Spleen (tissue), 7 donors: ENCODE data around the gene RNF26.

ENCODE experiments used
- POLR2A ChIP-seq, 3 donors: fragments of 450-650 bp; IDR thresholded peaks; one replicate each; pipeline ENCODE4 v1.5.1; 2017; ENCODE audit warnings: antibody characterized with exemption in 3 of 3, mild to moderate bottlenecking in 1 of 3
- POLR2AphosphoS5 ChIP-seq, 3 donors: sonication (generic); formaldehyde crosslinking; IDR thresholded peaks; one replicate each; pipeline ENCODE4 v1.5.1; 2017; ENCODE audit warnings: antibody characterized with exemption in 3 of 3
- TF ChIP-seq, protein P1 (sequence below), 11 experiments: fragments of 200-600 bp in 7 of 11; fragments of 450-650 bp in 4 of 11; sonication (generic) in 4 of 11; IDR thresholded peaks in 8 of 11; conservative IDR thresholded peaks in 3 of 11; 1 replicate in 7 of 11; 2 replicates in 4 of 11; pipeline versions ENCODE4 v1.4.0 to v1.8.0; 2016 to 2021; ENCODE audit warnings: antibody characterized with exemption in 11 of 11, inconsistent platforms in 4 of 11, mild to moderate bottlenecking in 1 of 11
- donor health status: DM: no; HTN: no; CAD: no; lungs with moderate emphysema.
- donor health status: DM: no; HTN: no; CAD: no.
- donor health status: DM: no; HTN: no; CAD: no.

DNA sequence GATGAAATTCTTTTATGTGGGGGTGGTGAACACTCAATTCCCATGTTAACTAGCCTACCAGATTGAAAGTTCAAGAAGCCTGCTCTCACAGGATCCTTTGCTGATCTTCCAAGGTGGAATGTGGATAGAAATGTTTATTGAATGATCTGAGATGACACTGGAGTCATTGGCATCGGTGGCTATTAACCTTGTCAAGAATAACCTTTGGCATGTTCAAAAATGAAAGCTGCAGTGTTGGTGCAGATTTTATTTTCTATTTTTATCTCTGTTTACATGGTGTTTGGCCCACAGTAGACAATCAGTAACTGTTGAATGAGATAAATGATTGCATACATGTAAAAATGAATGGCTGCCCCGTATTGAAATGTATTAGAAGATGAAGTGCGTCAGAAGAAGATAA, 36.4 kb upstream of the RNF26 start:
- TF ChIP-seq, protein P1, sequence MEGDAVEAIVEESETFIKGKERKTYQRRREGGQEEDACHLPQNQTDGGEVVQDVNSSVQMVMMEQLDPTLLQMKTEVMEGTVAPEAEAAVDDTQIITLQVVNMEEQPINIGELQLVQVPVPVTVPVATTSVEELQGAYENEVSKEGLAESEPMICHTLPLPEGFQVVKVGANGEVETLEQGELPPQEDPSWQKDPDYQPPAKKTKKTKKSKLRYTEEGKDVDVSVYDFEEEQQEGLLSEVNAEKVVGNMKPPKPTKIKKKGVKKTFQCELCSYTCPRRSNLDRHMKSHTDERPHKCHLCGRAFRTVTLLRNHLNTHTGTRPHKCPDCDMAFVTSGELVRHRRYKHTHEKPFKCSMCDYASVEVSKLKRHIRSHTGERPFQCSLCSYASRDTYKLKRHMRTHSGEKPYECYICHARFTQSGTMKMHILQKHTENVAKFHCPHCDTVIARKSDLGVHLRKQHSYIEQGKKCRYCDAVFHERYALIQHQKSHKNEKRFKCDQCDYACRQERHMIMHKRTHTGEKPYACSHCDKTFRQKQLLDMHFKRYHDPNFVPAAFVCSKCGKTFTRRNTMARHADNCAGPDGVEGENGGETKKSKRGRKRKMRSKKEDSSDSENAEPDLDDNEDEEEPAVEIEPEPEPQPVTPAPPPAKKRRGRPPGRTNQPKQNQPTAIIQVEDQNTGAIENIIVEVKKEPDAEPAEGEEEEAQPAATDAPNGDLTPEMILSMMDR (IDR thresholded peaks at IDR 0.05 in 8 of 11, conservative IDR thresholded peaks at IDR 0.05 in 3 of 11) = no peak
- no peak for TF ChIP-seq POLR2A (IDR thresholded peaks at IDR 0.05)
- no peak for TF ChIP-seq POLR2AphosphoS5 (IDR thresholded peaks at IDR 0.05)
